Activated CD4-positive, alpha-beta memory T cell treated with anti-CD3 and anti-CD28 coated beads for 36 hours (primary cell): Measurements from ENCODE around the gene EEFSEC. TPM values are rescaled to one million over a fixed set of nuclear protein-coding genes. Genes with fewer than 3 reads are reported as not detected.
A peak's percentile ranks its signal among the peaks of the same experiment; 100 is the strongest.
"Not testable (repeated sequence)": the region's sequence is repeated elsewhere in the genome, so short reads cannot be mapped to it uniquely, and the experiment has no call there.

Experiments
- CTCF ChIA-PET: fragments of 350-600 bp; sonication (Branson Sonifier 250); formaldehyde crosslinking; loops from one replicate; lab custom pipeline; 2021; ENCODE audit warnings: antibody characterized with exemption, inconsistent platforms; lab: Charles Lee
- POLR2A ChIA-PET: fragments of 350-600 bp; sonication (Branson Sonifier 250); formaldehyde crosslinking; loops from one replicate; lab custom pipeline; 2021; ENCODE audit warnings: antibody characterized with exemption; lab: Charles Lee
- DNase-seq: peaks from one replicate; pipeline ENCODE4 v3.0.0-alpha.2; 2020
- H3K27ac Mint-ChIP-seq: one replicate; pipeline ENCODE4 v1.8.0; 2021; ENCODE audit warnings: mixed read lengths
- H3K27me3 Mint-ChIP-seq: one replicate; pipeline ENCODE4 v1.8.0; 2021; ENCODE audit warnings: mixed read lengths
- H3K36me3 Mint-ChIP-seq: one replicate; pipeline ENCODE4 v1.8.0; 2021; ENCODE audit warnings: mixed read lengths
- H3K4me1 Mint-ChIP-seq: one replicate; pipeline ENCODE4 v1.8.0; 2021; ENCODE audit warnings: low read depth, mixed read lengths
- H3K4me3 Mint-ChIP-seq: one replicate; pipeline ENCODE4 v1.8.0; 2021; ENCODE audit warnings: mild to moderate bottlenecking, mixed read lengths
- H3K9me3 Mint-ChIP-seq: one replicate; pipeline ENCODE4 v1.8.0; 2021; ENCODE audit warnings: mixed read lengths
- intact Hi-C: fragments of 100-400 bp; cut with micrococcal nuclease; formaldehyde crosslinking; loops from one replicate; pipeline ENCODE4 v1.15.1; 2023
- total RNA-seq, 2 experiments: library from RNA; stranded (reverse); gene quantifications; one replicate each; pipeline ENCODE4 v1.2.3, GENCODE V29; 2021

The EEFSEC gene
- total RNA-seq, 2 experiments from 2014 or later: 16.1 to 17.2 TPM

DNA sequence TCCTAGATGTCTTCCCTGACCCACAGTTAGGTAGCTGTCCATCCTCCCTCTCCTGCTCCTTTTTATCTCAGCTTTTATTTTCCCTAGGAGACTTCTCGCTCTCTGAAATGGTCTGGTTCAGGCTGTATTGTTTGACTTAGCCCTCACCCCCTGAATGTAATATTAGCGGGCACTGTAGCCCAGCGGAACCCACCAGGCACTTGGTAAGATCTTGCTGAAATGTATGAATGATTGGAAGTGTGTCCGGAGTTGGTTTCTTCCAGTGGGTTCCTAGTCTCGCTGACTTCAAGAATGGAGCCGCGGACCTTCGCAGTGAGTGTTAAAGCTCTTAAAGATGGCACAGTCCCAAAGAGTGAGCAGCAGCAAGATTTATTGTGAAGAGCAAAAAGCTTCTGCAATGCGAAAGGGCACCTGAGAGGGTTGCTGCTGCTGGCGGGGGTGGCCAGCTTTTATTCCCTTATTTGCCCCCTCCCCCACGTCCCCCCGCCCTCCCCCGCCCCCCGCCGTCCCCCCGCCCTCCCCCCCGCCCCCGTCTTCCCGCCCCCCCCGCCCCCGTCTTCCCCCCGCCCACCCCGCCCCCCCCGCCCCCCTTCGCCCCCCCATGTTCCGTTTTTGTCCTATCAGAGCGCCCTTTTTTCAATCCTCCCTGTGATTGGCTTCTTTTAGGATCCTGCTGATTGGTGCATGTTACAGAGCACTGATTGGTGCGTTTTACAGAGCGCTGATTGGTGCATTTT lies 694 bp upstream of the EEFSEC start:
- no peak for DNase-seq
- peak overlapping the region; percentile 78 for H3K27ac Mint-ChIP-seq
- peaks cover 18% of the 10 kb centered on the region for H3K4me1 Mint-ChIP-seq
- intact Hi-C loops: loop anchor here (1.0 to 5.0 kb wide), 4 partner anchors 28 to 480 kb away; partner anchors contain the start of genes ABTB1 and SEC61A1
- ChIA-PET CTCF (interaction anchor here (0.8 to 1.8 kb wide), 4 partner anchors 19 to 604 kb away, joined by 3 to 9 read pairs (median 4); partner anchors contain the start of gene RUVBL1), POLR2A (interaction anchor here (0.8 to 2.8 kb wide), 5 partner anchors 30 to 181 kb away, joined by 3 to 32 read pairs (median 4); partner anchors contain the start of gene RUVBL1)
- H3K4me3 Mint-ChIP-seq: peak overlapping the region; percentile 85
- peaks cover 3% of the 10 kb centered on the region for H3K9me3 Mint-ChIP-seq
- no peaks in the 10 kb centered on the region for H3K27me3 Mint-ChIP-seq
- peaks cover 7% of the 10 kb centered on the region for H3K36me3 Mint-ChIP-seq

DNA sequence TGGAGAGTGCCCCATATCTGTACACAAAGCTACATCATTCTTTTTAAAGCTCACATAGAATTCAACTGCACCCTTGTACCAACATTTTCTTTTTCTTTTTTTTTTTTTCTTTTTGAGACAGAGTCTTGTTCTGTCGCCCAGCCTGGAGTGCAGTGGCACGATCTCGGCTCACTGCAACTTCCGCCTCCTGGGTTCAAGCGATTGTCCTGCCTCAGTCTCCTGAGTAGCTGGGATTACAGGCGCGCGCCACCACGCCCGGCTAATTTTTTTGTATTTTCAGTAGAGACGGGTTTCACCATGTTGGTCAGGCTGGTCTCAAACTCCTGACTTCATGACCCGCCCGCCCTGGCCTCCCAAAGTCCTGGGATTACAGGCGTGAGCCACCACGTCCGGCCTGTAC lies 1.1 kb downstream of the EEFSEC start:
- POLR2A ChIA-PET: interaction anchor here (1.1 to 2.8 kb wide), 3 partner anchors 31 to 102 kb away, joined by 3 to 32 read pairs (median 5); partner anchors contain the start of genes RUVBL1 and SEC61A1
- H3K36me3 Mint-ChIP-seq: peaks cover 13% of the 10 kb centered on the region
- peak overlapping the region; percentile 85 for H3K4me3 Mint-ChIP-seq
- H3K4me1 Mint-ChIP-seq: peaks cover 18% of the 10 kb centered on the region
- H3K27me3 Mint-ChIP-seq, H3K9me3 Mint-ChIP-seq, DNase-seq: not testable (repeated sequence)
- CTCF ChIA-PET: interaction anchor here (0.8 to 0.9 kb wide), 2 partner anchors 21 to 384 kb away, joined by 4 read pairs; no protein-coding TSS in a partner anchor
- intact Hi-C loops: loop anchor here (5.0 kb wide), 2 partner anchors 42 to 482 kb away; partner anchors contain the start of gene ABTB1
- peak overlapping the region; percentile 44 for H3K27ac Mint-ChIP-seq

DNA sequence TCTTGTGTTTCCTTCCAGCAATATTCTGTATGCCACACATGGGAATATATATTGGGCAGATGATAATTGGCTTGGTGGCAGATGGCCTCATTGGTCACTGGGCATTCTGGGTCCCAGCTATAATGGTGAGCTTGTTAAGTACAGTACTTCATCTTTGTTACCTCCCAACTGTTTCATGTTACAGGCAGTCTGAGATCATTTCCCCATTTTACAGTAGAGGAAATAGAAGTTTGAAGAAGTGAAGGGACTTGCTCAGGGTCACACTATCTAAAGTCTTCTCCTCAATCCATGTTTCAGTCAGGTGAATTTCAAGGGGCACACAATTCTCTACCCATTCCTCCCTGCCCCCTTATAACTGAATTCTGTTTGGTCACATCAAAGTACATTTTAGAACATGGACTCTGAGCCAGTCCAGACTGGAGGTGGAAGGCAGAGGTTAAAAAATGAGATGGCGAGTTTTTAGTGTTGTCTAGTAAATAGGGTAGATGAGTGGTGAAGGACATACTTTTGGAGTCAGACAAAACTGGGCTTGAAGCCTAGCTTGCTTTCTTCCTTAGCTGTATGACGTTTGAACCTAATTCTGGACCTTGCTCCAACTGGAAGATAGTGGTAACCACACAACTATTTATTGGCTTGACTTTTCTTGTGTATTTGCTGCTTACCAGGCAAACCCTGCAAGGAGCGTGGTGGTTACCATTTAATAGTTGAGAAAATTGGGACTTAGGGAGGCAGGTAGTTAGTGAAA lies 2.5 kb downstream of the EEFSEC start:
- DNase-seq: no peak
- Mint-ChIP-seq H3K27ac (no peak overlapping the region), H3K4me3 (no peak overlapping the region), H3K36me3 (peaks cover 15% of the 10 kb centered on the region), H3K4me1 (peaks cover 18% of the 10 kb centered on the region), H3K27me3 (no peaks in the 10 kb centered on the region), H3K9me3 (peaks cover 3% of the 10 kb centered on the region)
- CTCF ChIA-PET: no interaction called here
- intact Hi-C loops: no loop called here
- POLR2A ChIA-PET: interaction anchor here (1.4 kb wide), 1 partner anchor 33 kb away, joined by 6 read pairs; the partner anchor contains the start of gene RUVBL1

DNA sequence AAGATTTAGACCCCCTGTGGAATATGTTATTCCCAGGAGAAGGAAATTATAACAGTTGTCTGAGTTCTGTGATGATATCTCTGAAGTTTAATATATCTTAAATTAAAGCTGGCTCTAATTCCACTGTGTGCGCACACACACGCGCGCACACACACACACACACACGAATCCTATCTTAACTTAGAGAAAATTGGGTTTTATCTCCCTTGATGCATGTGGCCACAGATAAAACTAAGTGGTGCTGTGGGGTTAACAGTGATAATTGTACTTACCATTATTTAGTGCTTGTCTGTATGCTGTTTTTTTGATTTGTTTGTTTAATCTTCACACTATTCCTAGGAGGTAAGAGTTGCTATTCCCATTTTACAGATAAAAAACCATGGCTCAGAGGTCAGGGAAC lies 7.4 kb downstream of the EEFSEC start:
- H3K4me1 Mint-ChIP-seq: peaks cover 6% of the 10 kb centered on the region
- ChIA-PET CTCF (no interaction called here), POLR2A (no interaction called here)
- no peaks in the 10 kb centered on the region for H3K9me3 Mint-ChIP-seq
- no peak for DNase-seq
- intact Hi-C loops: no loop called here
- peaks cover 18% of the 10 kb centered on the region for H3K36me3 Mint-ChIP-seq
- no peaks in the 10 kb centered on the region for H3K27me3 Mint-ChIP-seq
- H3K27ac Mint-ChIP-seq: no peak overlapping the region
- no peak overlapping the region for H3K4me3 Mint-ChIP-seq

DNA sequence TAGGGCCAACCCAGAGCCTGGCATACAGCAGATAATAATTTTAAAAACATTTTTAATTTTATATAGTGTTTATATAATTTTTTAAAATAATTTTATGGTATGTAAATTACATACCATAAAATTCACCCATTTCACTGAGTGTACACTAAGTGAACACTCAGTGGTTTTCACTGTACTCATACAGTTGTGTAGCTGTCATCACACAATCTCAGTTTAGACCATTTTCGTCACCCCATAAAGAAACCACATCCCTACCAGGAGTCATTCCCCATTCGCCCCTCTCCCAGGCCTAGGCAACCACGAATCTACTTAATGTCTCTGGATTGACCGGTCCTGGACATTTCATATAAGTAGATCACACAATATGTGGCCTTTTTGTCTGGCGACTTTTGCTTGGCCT lies 10.2 kb downstream of the EEFSEC start:
- no peaks in the 10 kb centered on the region for H3K27me3 Mint-ChIP-seq

DNA sequence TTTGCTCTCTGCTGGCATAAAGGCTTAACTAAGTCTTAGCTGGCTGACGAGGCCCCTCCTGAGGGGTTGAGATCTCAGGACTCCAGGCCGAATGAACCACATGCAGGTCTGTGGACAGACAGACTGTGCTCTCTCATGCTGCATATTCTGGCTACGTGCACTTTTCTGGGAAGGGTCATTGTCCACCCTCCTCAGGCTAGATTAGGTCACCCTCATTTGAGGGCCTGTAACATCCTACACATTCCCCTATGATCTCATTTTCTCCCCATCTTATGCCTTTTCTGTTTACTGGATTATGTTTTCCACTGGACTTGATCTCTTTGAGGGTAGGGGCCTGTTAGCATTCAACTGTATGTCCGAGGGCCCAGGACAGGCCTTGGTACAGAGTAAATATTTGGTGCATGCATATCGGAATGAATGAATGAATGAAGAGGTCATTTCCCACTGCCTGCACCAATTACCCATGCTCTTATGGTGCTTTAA lies 13.7 kb downstream of the EEFSEC start:
- no peaks in the 10 kb centered on the region for H3K9me3 Mint-ChIP-seq
- H3K4me3 Mint-ChIP-seq: no peak overlapping the region
- H3K4me1 Mint-ChIP-seq: peaks cover 4% of the 10 kb centered on the region
- no peaks in the 10 kb centered on the region for H3K27me3 Mint-ChIP-seq
- intact Hi-C loops: no loop called here
- ChIA-PET CTCF (no interaction called here), POLR2A (no interaction called here)
- no peak for DNase-seq
- no peak overlapping the region for H3K27ac Mint-ChIP-seq
- peaks cover 3% of the 10 kb centered on the region for H3K36me3 Mint-ChIP-seq

More for the DNA sequence above, 10.2 kb downstream of the EEFSEC start:
- CTCF ChIA-PET: no interaction called here
- no peak for DNase-seq
- Mint-ChIP-seq H3K27ac (no peak overlapping the region), H3K9me3 (no peaks in the 10 kb centered on the region), H3K4me3 (no peak overlapping the region), H3K36me3 (peaks cover 6% of the 10 kb centered on the region), H3K4me1 (peaks cover 1% of the 10 kb centered on the region)
- intact Hi-C loops: no loop called here
- POLR2A ChIA-PET: no interaction called here

DNA sequence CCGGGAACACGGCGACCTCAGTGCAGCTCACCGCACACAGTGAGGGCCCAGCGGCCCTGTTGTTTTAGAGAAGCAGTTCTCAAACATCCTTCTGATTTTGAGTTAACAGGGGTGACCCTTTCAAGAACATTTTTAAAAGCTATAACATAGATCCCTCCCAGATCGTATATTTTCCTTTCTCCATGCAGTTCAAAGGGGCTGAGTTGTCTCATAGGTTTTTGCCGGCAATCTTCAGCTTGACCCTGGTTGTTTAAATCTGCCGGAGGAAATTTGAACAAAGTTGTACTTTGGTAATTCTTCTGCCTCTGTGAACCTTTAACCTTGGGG lies 14.3 kb downstream of the EEFSEC start:
- peaks cover 3% of the 10 kb centered on the region for H3K4me1 Mint-ChIP-seq
- H3K4me3 Mint-ChIP-seq: no peak overlapping the region
- H3K9me3 Mint-ChIP-seq: no peaks in the 10 kb centered on the region
- no peak for DNase-seq
- H3K27ac Mint-ChIP-seq: no peak overlapping the region
- no peaks in the 10 kb centered on the region for H3K27me3 Mint-ChIP-seq
- intact Hi-C loops: no loop called here
- ChIA-PET CTCF (no interaction called here), POLR2A (no interaction called here)
- no peaks in the 10 kb centered on the region for H3K36me3 Mint-ChIP-seq

DNA sequence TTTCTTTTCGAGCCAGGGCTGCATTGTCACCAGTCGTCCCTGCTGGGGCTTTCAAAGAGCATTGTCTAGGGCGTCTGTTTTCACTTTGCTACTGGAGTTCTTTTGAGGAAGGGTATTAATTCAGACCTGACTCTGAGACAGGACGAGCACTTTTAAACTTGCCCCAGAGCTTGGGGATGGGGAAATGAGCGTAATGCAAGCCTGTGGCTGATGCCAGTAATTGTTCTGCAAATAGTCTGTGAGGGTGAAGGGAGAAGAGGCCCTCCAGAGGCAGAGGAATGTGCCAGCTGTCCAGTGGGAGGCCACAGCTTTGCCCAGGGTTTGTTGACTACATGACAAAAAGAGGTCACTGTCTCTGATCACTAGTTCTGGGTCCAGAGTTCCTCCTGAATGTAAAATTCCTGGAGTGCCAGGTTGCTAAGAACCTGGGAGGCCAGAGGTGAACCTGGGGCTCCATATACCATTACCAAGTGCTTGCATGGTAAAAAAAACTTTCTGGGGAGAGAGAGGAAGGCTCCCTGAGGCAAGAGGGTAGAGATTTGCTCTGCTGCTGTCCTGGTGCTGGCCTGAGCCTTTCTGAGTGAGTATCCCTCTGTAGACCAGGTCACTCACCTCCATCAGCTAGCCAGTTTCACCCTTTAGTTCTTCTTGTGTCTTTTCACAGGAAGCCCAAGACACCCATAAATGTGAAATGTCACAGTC lies 14.8 kb downstream of the EEFSEC start:
- Mint-ChIP-seq H3K4me3 (no peak overlapping the region), H3K4me1 (peaks cover 3% of the 10 kb centered on the region), H3K27ac (no peak overlapping the region), H3K36me3 (no peaks in the 10 kb centered on the region), H3K27me3 (no peaks in the 10 kb centered on the region), H3K9me3 (no peaks in the 10 kb centered on the region)
- intact Hi-C loops: no loop called here
- DNase-seq: no peak
- CTCF ChIA-PET: no interaction called here
- POLR2A ChIA-PET: no interaction called here

DNA sequence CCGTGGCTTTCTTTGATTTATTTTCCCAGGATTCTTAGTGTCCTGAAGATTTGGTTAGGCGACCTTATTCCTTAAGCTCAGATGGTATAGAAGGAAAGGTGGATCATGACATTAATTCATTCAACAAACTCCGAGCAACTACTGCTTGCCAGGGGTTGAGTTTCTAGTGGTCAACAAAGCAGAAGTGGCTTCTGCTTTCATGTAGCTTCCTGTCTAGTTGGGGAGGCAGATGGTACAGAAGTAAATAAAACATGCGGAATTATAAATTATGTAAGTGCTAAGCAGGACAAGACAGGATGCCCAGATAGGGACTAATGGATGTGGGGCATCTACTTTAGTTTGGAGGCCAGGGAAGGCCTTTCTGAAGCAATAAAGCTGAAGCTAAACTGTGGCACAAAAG lies 15.6 kb downstream of the EEFSEC start:
- intact Hi-C loops: no loop called here
- Mint-ChIP-seq H3K9me3 (no peaks in the 10 kb centered on the region), H3K27me3 (no peaks in the 10 kb centered on the region), H3K27ac (no peak overlapping the region), H3K4me3 (no peak overlapping the region), H3K4me1 (peaks cover 6% of the 10 kb centered on the region), H3K36me3 (no peaks in the 10 kb centered on the region)
- CTCF ChIA-PET: no interaction called here
- POLR2A ChIA-PET: no interaction called here
- DNase-seq: no peak

DNA sequence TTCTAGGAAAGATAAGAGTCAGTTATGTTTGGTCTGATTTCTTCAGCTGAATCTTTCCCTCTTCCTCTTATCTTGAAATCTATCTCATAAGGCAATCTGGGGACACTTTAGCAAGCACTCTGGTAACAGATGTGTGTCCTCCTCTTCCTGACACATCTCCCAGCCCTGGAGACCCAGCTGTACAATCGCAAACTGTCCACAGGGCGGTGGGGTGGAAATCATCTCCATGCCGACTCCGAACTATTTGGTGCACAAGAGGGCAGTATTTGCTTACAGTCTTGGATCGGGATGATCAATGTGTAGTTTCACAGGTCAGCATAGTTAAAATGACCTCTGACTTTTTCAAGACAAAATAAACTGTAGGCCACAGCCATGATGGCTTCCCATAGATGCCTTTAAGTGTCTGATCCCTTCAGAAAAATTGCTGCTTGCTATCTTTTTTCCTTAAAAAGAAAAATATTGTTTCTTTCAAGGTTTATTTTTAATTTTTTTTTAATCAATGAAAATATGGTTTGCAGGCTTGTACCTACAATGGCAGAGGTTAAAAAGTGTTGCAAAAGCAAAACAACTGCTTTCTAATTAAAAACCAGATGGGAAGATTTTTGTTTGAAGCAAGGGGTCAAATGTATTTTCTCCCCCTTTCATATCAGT lies 17.7 kb downstream of the EEFSEC start:
- intact Hi-C loops: no loop called here
- Mint-ChIP-seq H3K36me3 (no peaks in the 10 kb centered on the region), H3K4me3 (no peak overlapping the region), H3K4me1 (peaks cover 14% of the 10 kb centered on the region), H3K9me3 (no peaks in the 10 kb centered on the region), H3K27ac (no peak overlapping the region), H3K27me3 (no peaks in the 10 kb centered on the region)
- CTCF ChIA-PET: no interaction called here
- POLR2A ChIA-PET: interaction anchor here (0.6 kb wide), 1 partner anchor 24 kb away, joined by 3 read pairs; no protein-coding TSS in a partner anchor
- DNase-seq: peak; percentile 21

DNA sequence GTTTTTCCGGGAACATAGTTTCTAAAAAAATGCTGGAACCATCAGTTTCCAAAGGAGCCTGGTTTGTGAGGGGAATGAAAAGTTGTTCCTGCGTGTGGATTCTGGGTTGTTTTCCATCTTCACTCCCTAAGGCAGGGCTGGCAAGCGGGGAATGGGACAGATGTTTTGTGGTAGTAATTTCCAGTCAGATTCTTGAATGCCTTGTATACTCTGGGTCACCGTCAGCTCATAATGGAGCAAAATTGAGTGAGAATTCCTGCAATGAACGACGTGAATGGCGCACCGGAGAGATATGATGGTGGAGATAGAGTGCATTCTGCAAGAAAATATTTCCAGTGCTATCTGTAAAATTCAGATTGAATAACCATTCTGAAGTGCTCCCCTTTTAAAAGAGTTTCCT lies 19.9 kb downstream of the EEFSEC start:
- Mint-ChIP-seq H3K27ac (no peak overlapping the region), H3K9me3 (no peaks in the 10 kb centered on the region), H3K27me3 (no peaks in the 10 kb centered on the region), H3K36me3 (no peaks in the 10 kb centered on the region), H3K4me1 (peaks cover 25% of the 10 kb centered on the region), H3K4me3 (no peak overlapping the region)
- intact Hi-C loops: no loop called here
- CTCF ChIA-PET: no interaction called here
- DNase-seq: no peak
- POLR2A ChIA-PET: no interaction called here
